ENCODE data around the gene CORO2A.

Gene CORO2A

GRCh38 chr9:98218562-98219363 lies 26.3 kb upstream of the CORO2A start:
- peaks cover 76% of the 10 kb centered on the region for H3K36me3 ChIP-seq (ENCODE audit: insufficient read depth, low read length)
- peaks cover 28% of the 10 kb centered on the region for H3K4me1 ChIP-seq (ENCODE audit: control insufficient read depth, insufficient read depth, low read length)
- H3K9me3 ChIP-seq (replicated peaks; ENCODE audit: low read length): no peaks in the 10 kb centered on the region
- no peaks in the 10 kb centered on the region for H3K27me3 ChIP-seq (ENCODE audit: control insufficient read depth, insufficient read depth, low read length)
- no peak overlapping the region for H3K9ac ChIP-seq (ENCODE audit: low read depth, low read length)
- H3K4me2 ChIP-seq (ENCODE audit: low read length): no peak overlapping the region
- H3K4me3 ChIP-seq (ENCODE audit: low read length): no peak overlapping the region

- peaks cover 83% of the 10 kb centered on the region for H3K36me3 ChIP-seq (ENCODE audit: insufficient read depth, low read length)
- no peak overlapping the region for H3K4me2 ChIP-seq (ENCODE audit: low read length)
- H3K4me1 ChIP-seq (ENCODE audit: control insufficient read depth, insufficient read depth, low read length): peaks cover 14% of the 10 kb centered on the region
- H3K9me3 ChIP-seq (replicated peaks; ENCODE audit: low read length): no peaks in the 10 kb centered on the region
- no peak overlapping the region for H3K9ac ChIP-seq (ENCODE audit: low read depth, low read length)
- no peak overlapping the region for H3K4me3 ChIP-seq (ENCODE audit: low read length)
- H3K27me3 ChIP-seq (ENCODE audit: control insufficient read depth, insufficient read depth, low read length): no peaks in the 10 kb centered on the region
These were observed 24.8 kb upstream of the CORO2A start for GRCh38 chr9:98217255-98217654.

GRCh38 chr9:98216391-98216790 lies 24.0 kb upstream of the CORO2A start:
- Histone ChIP-seq H3K9me3 (replicated peaks; ENCODE audit: low read length) (no peaks in the 10 kb centered on the region), H3K4me2 (ENCODE audit: low read length) (no peak overlapping the region), H3K9ac (ENCODE audit: low read depth, low read length) (no peak overlapping the region), H3K36me3 (ENCODE audit: insufficient read depth, low read length) (peaks cover 83% of the 10 kb centered on the region), H3K4me1 (ENCODE audit: control insufficient read depth, insufficient read depth, low read length) (peaks cover 9% of the 10 kb centered on the region), H3K4me3 (ENCODE audit: low read length) (no peak overlapping the region), H3K27me3 (ENCODE audit: control insufficient read depth, insufficient read depth, low read length) (no peaks in the 10 kb centered on the region)

GRCh38 chr9:98215821-98216220 lies 23.4 kb upstream of the CORO2A start:
- peaks cover 9% of the 10 kb centered on the region for H3K4me1 ChIP-seq (ENCODE audit: control insufficient read depth, insufficient read depth, low read length)
- no peak overlapping the region for H3K4me2 ChIP-seq (ENCODE audit: low read length)
- no peak overlapping the region for H3K4me3 ChIP-seq (ENCODE audit: low read length)
- peaks cover 83% of the 10 kb centered on the region for H3K36me3 ChIP-seq (ENCODE audit: insufficient read depth, low read length)
- H3K9ac ChIP-seq (ENCODE audit: low read depth, low read length): no peak overlapping the region
- H3K9me3 ChIP-seq (replicated peaks; ENCODE audit: low read length): no peaks in the 10 kb centered on the region
- H3K27me3 ChIP-seq (ENCODE audit: control insufficient read depth, insufficient read depth, low read length): no peaks in the 10 kb centered on the region

DNA sequence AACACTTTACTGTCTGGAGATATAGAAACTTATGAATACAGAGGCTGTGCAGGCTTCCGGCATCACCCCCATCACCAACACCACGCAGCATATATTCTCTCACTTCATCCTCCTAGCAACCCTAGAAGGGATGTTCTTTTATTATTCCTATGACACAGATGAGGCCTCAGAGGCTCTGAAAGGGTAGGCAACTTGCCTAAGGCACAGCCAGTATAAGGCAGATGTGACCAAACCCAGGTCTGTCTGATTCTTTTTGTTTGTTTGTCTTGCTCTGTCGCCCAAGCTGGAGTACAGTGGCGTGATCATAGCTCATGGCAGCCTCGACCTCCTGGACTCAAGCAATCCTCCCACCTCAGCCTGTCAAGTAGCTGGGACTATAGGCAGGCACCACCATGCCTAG lies 22.8 kb upstream of the CORO2A start:
- H3K4me1 ChIP-seq (ENCODE audit: control insufficient read depth, insufficient read depth, low read length): peaks cover 9% of the 10 kb centered on the region

DNA sequence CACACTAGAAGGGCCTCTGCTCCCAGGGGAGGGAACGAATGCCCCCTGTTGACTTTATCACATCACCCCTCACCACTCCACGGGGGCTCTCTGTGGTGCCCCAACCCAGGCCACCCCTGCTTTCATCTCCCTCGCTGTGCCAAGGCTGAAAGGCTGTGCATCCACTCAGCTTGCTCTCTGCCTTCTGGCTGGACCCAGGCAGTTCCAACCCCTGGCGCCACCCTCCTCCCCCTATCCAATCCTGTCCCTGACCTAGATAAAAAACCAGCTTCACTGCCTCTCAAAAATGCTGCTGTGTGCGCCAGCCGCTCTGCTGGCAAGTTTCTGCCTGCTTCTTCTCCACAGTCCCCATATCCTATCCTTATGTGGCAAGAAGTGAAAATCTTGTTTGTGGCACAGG lies 22.4 kb upstream of the CORO2A start:
- Histone ChIP-seq H3K36me3 (ENCODE audit: insufficient read depth, low read length) (peaks cover 83% of the 10 kb centered on the region), H3K27me3 (ENCODE audit: control insufficient read depth, insufficient read depth, low read length) (no peaks in the 10 kb centered on the region), H3K4me1 (ENCODE audit: control insufficient read depth, insufficient read depth, low read length) (peaks cover 9% of the 10 kb centered on the region), H3K4me3 (ENCODE audit: low read length) (no peak overlapping the region), H3K9me3 (replicated peaks; ENCODE audit: low read length) (no peaks in the 10 kb centered on the region), H3K4me2 (ENCODE audit: low read length) (no peak overlapping the region), H3K9ac (ENCODE audit: low read depth, low read length) (no peak overlapping the region)

More for the DNA sequence above, 22.8 kb upstream of the CORO2A start:
- Histone ChIP-seq H3K4me3 (ENCODE audit: low read length) (no peak overlapping the region), H3K27me3 (ENCODE audit: control insufficient read depth, insufficient read depth, low read length) (no peaks in the 10 kb centered on the region), H3K9me3 (replicated peaks; ENCODE audit: low read length) (no peaks in the 10 kb centered on the region), H3K36me3 (ENCODE audit: insufficient read depth, low read length) (peaks cover 83% of the 10 kb centered on the region), H3K4me2 (ENCODE audit: low read length) (no peak overlapping the region), H3K9ac (ENCODE audit: low read depth, low read length) (no peak overlapping the region)

GRCh38 chr9:98211260-98211659 lies 18.8 kb upstream of the CORO2A start:
- H3K4me1 ChIP-seq (ENCODE audit: control insufficient read depth, insufficient read depth, low read length): peaks cover 9% of the 10 kb centered on the region
- no peak overlapping the region for H3K9ac ChIP-seq (ENCODE audit: low read depth, low read length)
- no peaks in the 10 kb centered on the region for H3K27me3 ChIP-seq (ENCODE audit: control insufficient read depth, insufficient read depth, low read length)
- H3K36me3 ChIP-seq (ENCODE audit: insufficient read depth, low read length): peaks cover 93% of the 10 kb centered on the region
- H3K4me3 ChIP-seq (ENCODE audit: low read length): no peak overlapping the region
- no peaks in the 10 kb centered on the region for H3K9me3 ChIP-seq (replicated peaks; ENCODE audit: low read length)
- H3K4me2 ChIP-seq (ENCODE audit: low read length): no peak overlapping the region

GRCh38 chr9:98210435-98210834 lies 18.0 kb upstream of the CORO2A start:
- H3K4me1 ChIP-seq (ENCODE audit: control insufficient read depth, insufficient read depth, low read length): peaks cover 6% of the 10 kb centered on the region
- H3K9me3 ChIP-seq (replicated peaks; ENCODE audit: low read length): no peaks in the 10 kb centered on the region
- no peak overlapping the region for H3K4me3 ChIP-seq (ENCODE audit: low read length)
- H3K36me3 ChIP-seq (ENCODE audit: insufficient read depth, low read length): peaks cover 86% of the 10 kb centered on the region
- H3K27me3 ChIP-seq (ENCODE audit: control insufficient read depth, insufficient read depth, low read length): no peaks in the 10 kb centered on the region
- H3K9ac ChIP-seq (ENCODE audit: low read depth, low read length): no peak overlapping the region
- no peak overlapping the region for H3K4me2 ChIP-seq (ENCODE audit: low read length)

DNA sequence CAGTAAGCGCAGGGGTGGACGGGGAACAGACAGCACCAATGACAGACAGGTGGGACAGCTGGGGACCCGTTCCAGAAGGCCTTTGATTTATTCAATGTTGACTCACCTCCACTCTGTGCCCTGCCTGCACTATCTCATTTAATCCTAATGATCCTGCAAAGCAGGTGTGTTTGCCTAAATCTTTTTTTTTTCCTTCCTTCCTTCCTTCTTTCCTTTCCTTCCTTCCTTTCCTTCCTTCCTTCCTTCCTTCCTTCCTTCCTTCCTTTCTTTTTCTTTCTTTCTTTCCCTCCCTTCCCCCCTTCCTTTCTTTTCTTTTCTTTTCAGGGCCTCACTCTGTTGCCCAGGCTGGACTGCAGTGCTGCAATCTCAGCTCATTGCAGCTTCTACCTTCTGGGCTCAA lies 17.1 kb upstream of the CORO2A start:
- Histone ChIP-seq H3K4me3 (ENCODE audit: low read length) (no peak overlapping the region), H3K4me2 (ENCODE audit: low read length) (no peak overlapping the region), H3K4me1 (ENCODE audit: control insufficient read depth, insufficient read depth, low read length) (no peaks in the 10 kb centered on the region), H3K36me3 (ENCODE audit: insufficient read depth, low read length) (peaks cover 86% of the 10 kb centered on the region), H3K9me3 (replicated peaks; ENCODE audit: low read length) (no peaks in the 10 kb centered on the region), H3K9ac (ENCODE audit: low read depth, low read length) (no peak overlapping the region), H3K27me3 (ENCODE audit: control insufficient read depth, insufficient read depth, low read length) (no peaks in the 10 kb centered on the region)

GRCh38 chr9:98208635-98209034 lies 16.2 kb upstream of the CORO2A start:
- Histone ChIP-seq H3K4me2 (ENCODE audit: low read length) (no peak overlapping the region), H3K9me3 (replicated peaks; ENCODE audit: low read length) (no peaks in the 10 kb centered on the region), H3K4me1 (ENCODE audit: control insufficient read depth, insufficient read depth, low read length) (no peaks in the 10 kb centered on the region), H3K36me3 (ENCODE audit: insufficient read depth, low read length) (peaks cover 89% of the 10 kb centered on the region), H3K9ac (ENCODE audit: low read depth, low read length) (no peak overlapping the region), H3K4me3 (ENCODE audit: low read length) (no peak overlapping the region), H3K27me3 (ENCODE audit: control insufficient read depth, insufficient read depth, low read length) (no peaks in the 10 kb centered on the region)

- Histone ChIP-seq H3K4me1 (ENCODE audit: control insufficient read depth, insufficient read depth, low read length) (no peaks in the 10 kb centered on the region), H3K9me3 (replicated peaks; ENCODE audit: low read length) (no peaks in the 10 kb centered on the region), H3K4me2 (ENCODE audit: low read length) (no peak overlapping the region), H3K27me3 (ENCODE audit: control insufficient read depth, insufficient read depth, low read length) (no peaks in the 10 kb centered on the region), H3K9ac (ENCODE audit: low read depth, low read length) (no peak overlapping the region), H3K36me3 (ENCODE audit: insufficient read depth, low read length) (peaks cover 89% of the 10 kb centered on the region), H3K4me3 (ENCODE audit: low read length) (no peak overlapping the region)
These were observed 15.2 kb upstream of the CORO2A start for GRCh38 chr9:98207606-98208005.

DNA sequence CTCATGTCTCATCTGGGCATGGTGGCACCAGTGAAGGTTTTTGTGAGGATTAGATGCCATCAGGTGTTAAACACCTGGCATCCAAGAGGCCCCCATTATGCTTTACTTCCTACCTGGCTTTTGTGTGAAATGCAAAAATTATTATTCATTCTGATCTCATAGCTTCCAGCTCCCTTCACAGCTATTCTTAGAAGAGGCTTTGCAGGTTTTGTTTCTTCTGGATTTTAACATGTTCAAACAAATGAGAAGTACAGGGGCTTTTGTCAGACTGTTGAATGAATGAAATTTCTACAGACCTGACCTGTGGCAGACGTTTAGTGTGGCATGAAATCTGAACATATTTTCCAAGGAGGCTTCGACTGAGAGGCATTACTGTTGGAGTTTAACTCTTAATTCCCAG lies 14.3 kb upstream of the CORO2A start:
- no peaks in the 10 kb centered on the region for H3K4me1 ChIP-seq (ENCODE audit: control insufficient read depth, insufficient read depth, low read length)
- peaks cover 92% of the 10 kb centered on the region for H3K36me3 ChIP-seq (ENCODE audit: insufficient read depth, low read length)
- H3K9me3 ChIP-seq (replicated peaks; ENCODE audit: low read length): no peaks in the 10 kb centered on the region
- H3K4me2 ChIP-seq (ENCODE audit: low read length): no peak overlapping the region
- H3K27me3 ChIP-seq (ENCODE audit: control insufficient read depth, insufficient read depth, low read length): no peaks in the 10 kb centered on the region
- H3K4me3 ChIP-seq (ENCODE audit: low read length): no peak overlapping the region
- H3K9ac ChIP-seq (ENCODE audit: low read depth, low read length): no peak overlapping the region

Data from skeletal muscle satellite cell (primary cell).